ENCODE measurements around the gene RPL22L1.

- TF ChIP-seq CTCF (conservative IDR thresholded peaks at IDR 0.05; ENCODE audit: low read depth, low read length) (no peak), EZH2 (IDR thresholded peaks at IDR 0.05; ENCODE audit: low read length, unreplicated experiment) (no peak), EZH2phosphoT487 (IDR thresholded peaks at IDR 0.05; ENCODE audit: borderline replicate concordance, low read length) (no peak)
Measured at GRCh38 chr3:170816341-170816740, 53.7 kb downstream of the RPL22L1 start.

Measured in PC-3 (cell line).